GM18520 (cell line): ENCODE results near the gene TLN1.

ENCODE experiments used
- ATAC-seq: cut with Tn5 transposase; IDR thresholded peaks from one replicate; pipeline ENCODE4 v1.9.1; 2021; ENCODE audit not compliant: unreplicated experiment

TLN1 gene

GRCh38 chr9:35705836-35706430 is 26.1 kb downstream of the TLN1 start:
- ATAC-seq = no peak

- ATAC-seq = no peak
Measured at GRCh38 chr9:35705372-35705771, 26.6 kb downstream of the TLN1 start.

- no peak for ATAC-seq
Measured at GRCh38 chr9:35703906-35704672, 27.9 kb downstream of the TLN1 start.

GRCh38 chr9:35702696-35703095 is 29.3 kb downstream of the TLN1 start:
- ATAC-seq = no peak

- no peak for ATAC-seq
Measured at GRCh38 chr9:35700942-35701341, 31.1 kb downstream of the TLN1 start.

GRCh38 chr9:35700031-35700430 is 32.0 kb downstream of the TLN1 start:
- ATAC-seq = no peak

- ATAC-seq = no peak
Measured at GRCh38 chr9:35698231-35698630, 33.8 kb downstream of the TLN1 start.

- no peak for ATAC-seq
Measured at GRCh38 chr9:35697486-35697885, 34.5 kb downstream of the TLN1 start.

GRCh38 chr9:35696520-35697215 is 35.3 kb downstream of the TLN1 start:
- ATAC-seq = no peak

- ATAC-seq = no peak
Measured at GRCh38 chr9:35695943-35696401, 36.0 kb downstream of the TLN1 start.

- no peak for ATAC-seq
Measured at GRCh38 chr9:35691757-35692301, 40.2 kb downstream of the TLN1 start.

- no peak for ATAC-seq
Measured at GRCh38 chr9:35691334-35691650, 40.7 kb downstream of the TLN1 start.

- ATAC-seq = no peak
Measured at GRCh38 chr9:35690614-35691333, 41.2 kb downstream of the TLN1 start.

- ATAC-seq = no peak
Measured at GRCh38 chr9:35690294-35690613, 41.7 kb downstream of the TLN1 start.

GRCh38 chr9:35689542-35690293 is 42.3 kb downstream of the TLN1 start, which contains the start of gene TPM2:
TPM2 (minus strand) TSS chr9:35689925; CDS start chr9:35689817, 108 bp downstream.
- ATAC-seq = no peak

GRCh38 chr9:35688558-35689541 is 43.1 kb downstream of the TLN1 start:
- no peak for ATAC-seq

GRCh38 chr9:35687972-35688557 is 43.9 kb downstream of the TLN1 start:
- ATAC-seq = no peak

GRCh38 chr9:35687306-35687705 is 44.7 kb downstream of the TLN1 start:
- no peak for ATAC-seq
